SU-DHL-6 (cell line): ENCODE data around the gene PSMF1.

ENCODE experiments used
- H2AFZ ChIP-seq: fragments of 200-600 bp; sonication (generic); 2 replicates; pipeline ENCODE4 v1.6.1; 2014; ENCODE audit warnings: low read depth, mild to moderate bottlenecking, moderate library complexity, mixed read lengths, antibody characterized with exemption, low read length; ENCODE audit not compliant: severe bottlenecking
- H3F3A ChIP-seq: fragments of 200-600 bp; shearing (Covaris generic); 2 replicates; pipeline ENCODE4 v1.6.0; 2016; ENCODE audit warnings: antibody characterized with exemption, mild to moderate bottlenecking; ENCODE audit not compliant: insufficient read depth
- H3K27ac ChIP-seq: fragments of 200-600 bp; sonication (generic); 2 replicates; pipeline ENCODE4 v1.5.1; 2016; ENCODE audit warnings: low read depth, mild to moderate bottlenecking, low read length, moderate library complexity, mixed read lengths
- H3K27me3 ChIP-seq: fragments of 200-600 bp; sonication (generic), shearing (Covaris generic); 2 replicates; pipeline ENCODE4 v1.6.0; 2014; ENCODE audit warnings: mild to moderate bottlenecking, low read length
- H3K36me3 ChIP-seq: fragments of 200-600 bp; sonication (generic); 2 replicates; pipeline ENCODE4 v1.6.1; 2014; ENCODE audit warnings: mild to moderate bottlenecking, low read length, mixed read lengths
- H3K4me2 ChIP-seq: fragments of 300-600, 200-600 bp; shearing (Covaris generic), sonication (generic); 2 replicates; pipeline ENCODE4 v1.6.0; 2014; ENCODE audit warnings: low read length, low read depth, mild to moderate bottlenecking; ENCODE audit not compliant: poor library complexity, severe bottlenecking
- H3K4me3 ChIP-seq: fragments of 200-600 bp; sonication (generic); 2 replicates; pipeline ENCODE4 v1.5.1; 2014; ENCODE audit warnings: antibody characterized with exemption, low read length, mild to moderate bottlenecking, mixed read lengths; ENCODE audit not compliant: insufficient read depth, poor library complexity, severe bottlenecking
- H3K79me2 ChIP-seq: fragments of 200-600 bp; sonication (generic); 2 replicates; pipeline ENCODE4 v1.6.1; 2014; ENCODE audit warnings: mild to moderate bottlenecking, low read length, moderate library complexity; ENCODE audit not compliant: insufficient read depth
- H3K9ac ChIP-seq: fragments of 200-600 bp; sonication (generic); 2 replicates; pipeline ENCODE4 v1.7.0; 2014; ENCODE audit warnings: mild to moderate bottlenecking, low read length
- H3K9me2 ChIP-seq: fragments of 200-600 bp; sonication (generic); replicated peaks from 2 replicates; pipeline ENCODE4 v1.6.1; 2014; ENCODE audit warnings: low read length; ENCODE audit not compliant: insufficient read depth
- H3K9me3 ChIP-seq: fragments of 200-600 bp; sonication (generic); 2 replicates; pipeline ENCODE4 v1.6.1; 2014; ENCODE audit warnings: low read length, mixed read lengths; ENCODE audit not compliant: insufficient read depth
- H4K20me1 ChIP-seq: fragments of 200-600 bp; sonication (generic); 2 replicates; pipeline ENCODE4 v1.6.1; 2014; ENCODE audit warnings: low read depth, mild to moderate bottlenecking, antibody characterized with exemption, low read length, moderate library complexity, mixed read lengths
- CTCF ChIP-seq: fragments of 200-600 bp; sonication (generic); IDR thresholded peaks from one replicate; pipeline ENCODE4 v1.5.1; 2017; ENCODE audit warnings: antibody characterized with exemption, mild to moderate bottlenecking, low read length, moderate library complexity; ENCODE audit not compliant: insufficient read depth, poor library complexity, severe bottlenecking
- EZH2phosphoT487 ChIP-seq: fragments of 200-600 bp; sonication (generic), shearing (Covaris generic); conservative IDR thresholded peaks from 2 replicates; pipeline ENCODE4 v1.6.1; 2018; ENCODE audit warnings: mild to moderate bottlenecking, antibody characterized with exemption, low read length, moderate library complexity, mixed read lengths

The PSMF1 gene

GRCh38 chr20:1081891-1082290 lies 36.5 kb upstream of the PSMF1 start:
- H3K79me2 ChIP-seq: no peaks in the 10 kb centered on the region
- H3K9me3 ChIP-seq: no peaks in the 10 kb centered on the region
- no peaks in the 10 kb centered on the region for H3K9me2 ChIP-seq
- no peak overlapping the region for H3K9ac ChIP-seq
- TF ChIP-seq EZH2phosphoT487 (no peak), CTCF (no peak)
- H3K27me3 ChIP-seq: no peaks in the 10 kb centered on the region
- no peak overlapping the region for H3K27ac ChIP-seq
- H3F3A ChIP-seq: no peaks in the 10 kb centered on the region
- H4K20me1 ChIP-seq: no peaks in the 10 kb centered on the region
- no peak overlapping the region for H3K4me3 ChIP-seq
- H3K36me3 ChIP-seq: no peaks in the 10 kb centered on the region
- H3K4me2 ChIP-seq: no peak overlapping the region
- no peak overlapping the region for H2AFZ ChIP-seq

- Histone ChIP-seq H3K9me2 (no peaks in the 10 kb centered on the region), H3K79me2 (no peaks in the 10 kb centered on the region), H3K36me3 (no peaks in the 10 kb centered on the region), H3K4me3 (no peak overlapping the region), H3F3A (no peaks in the 10 kb centered on the region), H2AFZ (no peak overlapping the region), H3K4me2 (no peak overlapping the region), H3K9ac (no peak overlapping the region), H4K20me1 (no peaks in the 10 kb centered on the region), H3K27me3 (no peaks in the 10 kb centered on the region), H3K9me3 (no peaks in the 10 kb centered on the region), H3K27ac (no peak overlapping the region)
- no peak for TF ChIP-seq CTCF
- no peak for TF ChIP-seq EZH2phosphoT487
These were observed 34.8 kb upstream of the PSMF1 start for GRCh38 chr20:1083431-1084080.

- H4K20me1 ChIP-seq: no peaks in the 10 kb centered on the region
- no peak overlapping the region for H3K9ac ChIP-seq
- no peak overlapping the region for H3K27ac ChIP-seq
- no peaks in the 10 kb centered on the region for H3K9me2 ChIP-seq
- no peak overlapping the region for H2AFZ ChIP-seq
- no peaks in the 10 kb centered on the region for H3K79me2 ChIP-seq
- no peak overlapping the region for H3K4me3 ChIP-seq
- H3K36me3 ChIP-seq: no peaks in the 10 kb centered on the region
- H3F3A ChIP-seq: no peaks in the 10 kb centered on the region
- H3K27me3 ChIP-seq: no peaks in the 10 kb centered on the region
- no peak for TF ChIP-seq EZH2phosphoT487
- TF ChIP-seq CTCF: no peak
- no peak overlapping the region for H3K4me2 ChIP-seq
- H3K9me3 ChIP-seq: no peaks in the 10 kb centered on the region
These were observed 32.7 kb upstream of the PSMF1 start for GRCh38 chr20:1085492-1086276.
